ENCODE results near the gene DIABLO.

GRCh38 chr12:122192441-122192840, 33.4 kb downstream of the DIABLO start:
- TF ChIP-seq EGR1 (IDR thresholded peaks at IDR 0.05) (no peak), EP300 (IDR thresholded peaks at IDR 0.05; ENCODE audit: borderline replicate concordance) (no peak), YY1 (IDR thresholded peaks at IDR 0.05; ENCODE audit: low read depth) (no peak)
